ENCODE data around the gene ACSBG1.
"Not testable (repeated sequence)": the region's sequence is repeated elsewhere in the genome, so short reads cannot be mapped to it uniquely, and the experiment has no call there.

The ACSBG1 gene

GRCh38 chr15:78255421-78256043 is 21.2 kb upstream of the ACSBG1 start:
- no peak for DNase-seq (ENCODE audit: low spot score)
- no peak overlapping the region for H3K27ac ChIP-seq
- H3K4me3 ChIP-seq = no peak overlapping the region
- TF ChIP-seq, protein P1, sequence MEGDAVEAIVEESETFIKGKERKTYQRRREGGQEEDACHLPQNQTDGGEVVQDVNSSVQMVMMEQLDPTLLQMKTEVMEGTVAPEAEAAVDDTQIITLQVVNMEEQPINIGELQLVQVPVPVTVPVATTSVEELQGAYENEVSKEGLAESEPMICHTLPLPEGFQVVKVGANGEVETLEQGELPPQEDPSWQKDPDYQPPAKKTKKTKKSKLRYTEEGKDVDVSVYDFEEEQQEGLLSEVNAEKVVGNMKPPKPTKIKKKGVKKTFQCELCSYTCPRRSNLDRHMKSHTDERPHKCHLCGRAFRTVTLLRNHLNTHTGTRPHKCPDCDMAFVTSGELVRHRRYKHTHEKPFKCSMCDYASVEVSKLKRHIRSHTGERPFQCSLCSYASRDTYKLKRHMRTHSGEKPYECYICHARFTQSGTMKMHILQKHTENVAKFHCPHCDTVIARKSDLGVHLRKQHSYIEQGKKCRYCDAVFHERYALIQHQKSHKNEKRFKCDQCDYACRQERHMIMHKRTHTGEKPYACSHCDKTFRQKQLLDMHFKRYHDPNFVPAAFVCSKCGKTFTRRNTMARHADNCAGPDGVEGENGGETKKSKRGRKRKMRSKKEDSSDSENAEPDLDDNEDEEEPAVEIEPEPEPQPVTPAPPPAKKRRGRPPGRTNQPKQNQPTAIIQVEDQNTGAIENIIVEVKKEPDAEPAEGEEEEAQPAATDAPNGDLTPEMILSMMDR (IDR thresholded peaks at IDR 0.05) = no peak

- TF ChIP-seq, protein P1 (IDR thresholded peaks at IDR 0.05) = no peak
- no peak for DNase-seq (ENCODE audit: low spot score)
- no peak overlapping the region for H3K27ac ChIP-seq
- H3K4me3 ChIP-seq = no peak overlapping the region
Measured at GRCh38 chr15:78251136-78251535, 16.8 kb upstream of the ACSBG1 start.

DNA sequence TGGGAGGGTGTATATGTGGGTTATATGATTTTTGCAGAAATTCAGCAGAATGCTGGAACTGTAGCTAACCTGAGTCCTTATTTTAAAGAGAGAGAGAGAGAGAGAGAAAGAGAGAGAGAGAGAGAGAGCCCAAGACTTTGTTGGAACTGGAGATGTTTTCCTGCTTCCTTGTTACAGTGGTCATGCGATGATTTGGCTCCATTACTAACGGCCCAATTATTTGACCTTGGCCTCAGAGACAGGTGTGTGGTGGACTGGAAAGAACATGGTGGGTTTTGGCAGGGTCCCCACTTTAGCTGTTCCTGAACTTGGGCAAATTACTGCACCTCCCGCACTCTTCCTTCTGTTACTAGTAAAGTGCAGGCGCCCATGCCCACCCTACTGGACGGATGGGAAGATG is 14.8 kb upstream of the ACSBG1 start:
- H3K27ac ChIP-seq = no peak overlapping the region
- no peak overlapping the region for H3K4me3 ChIP-seq
- DNase-seq (ENCODE audit: low spot score) = no peak
- TF ChIP-seq, protein P1 (IDR thresholded peaks at IDR 0.05) = no peak

- Histone ChIP-seq H3K27ac (no peak overlapping the region), H3K4me3 (no peak overlapping the region)
- TF ChIP-seq, protein P1 (IDR thresholded peaks at IDR 0.05) = no peak
- DNase-seq (ENCODE audit: low spot score) = no peak
Measured at GRCh38 chr15:78247911-78248310, 13.5 kb upstream of the ACSBG1 start.

DNA sequence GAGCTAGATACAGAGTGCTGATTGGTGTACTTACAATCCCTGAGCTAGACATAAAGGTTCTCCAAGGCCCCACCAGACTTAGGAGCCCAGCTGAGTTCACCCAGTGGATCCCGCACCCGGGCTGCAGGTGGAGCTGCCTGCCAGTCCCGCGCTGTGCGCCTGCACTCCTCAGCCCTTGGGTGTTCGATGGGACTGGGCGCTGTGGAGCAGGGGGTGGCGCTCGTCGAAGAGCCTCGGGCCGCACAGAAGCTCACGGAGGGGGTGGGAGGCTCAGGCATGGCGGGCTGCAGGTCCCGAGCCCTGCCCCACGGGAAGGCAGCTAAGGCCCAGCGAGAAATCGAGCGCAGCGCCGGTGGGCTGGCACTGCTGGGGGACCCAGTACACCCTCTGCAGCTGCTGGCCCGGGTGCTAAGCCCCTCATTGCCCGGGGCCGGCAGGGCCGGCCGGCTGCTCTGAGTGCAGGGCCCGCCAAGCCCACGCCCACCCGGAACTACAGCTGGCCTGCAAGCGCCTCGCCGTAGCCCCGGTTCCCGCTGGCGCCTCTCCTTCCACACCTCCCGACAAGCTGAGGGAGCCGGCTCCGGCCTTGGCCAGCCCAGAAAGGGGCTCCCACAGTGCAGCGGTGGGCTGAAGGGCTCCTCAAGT is 11.7 kb upstream of the ACSBG1 start:
- H3K27ac ChIP-seq; H3K4me3 ChIP-seq; DNase-seq (ENCODE audit: low spot score): not testable (repeated sequence)

- not testable (repeated sequence) for DNase-seq (ENCODE audit: low spot score); H3K27ac ChIP-seq; H3K4me3 ChIP-seq
Measured at GRCh38 chr15:78245392-78245791, 11.0 kb upstream of the ACSBG1 start.

- TF ChIP-seq, protein P1 (IDR thresholded peaks at IDR 0.05) = no peak
- Histone ChIP-seq H3K27ac (no peak overlapping the region), H3K4me3 (no peak overlapping the region)
- DNase-seq (ENCODE audit: low spot score) = no peak
Measured at GRCh38 chr15:78244893-78245292, 10.5 kb upstream of the ACSBG1 start.

DNA sequence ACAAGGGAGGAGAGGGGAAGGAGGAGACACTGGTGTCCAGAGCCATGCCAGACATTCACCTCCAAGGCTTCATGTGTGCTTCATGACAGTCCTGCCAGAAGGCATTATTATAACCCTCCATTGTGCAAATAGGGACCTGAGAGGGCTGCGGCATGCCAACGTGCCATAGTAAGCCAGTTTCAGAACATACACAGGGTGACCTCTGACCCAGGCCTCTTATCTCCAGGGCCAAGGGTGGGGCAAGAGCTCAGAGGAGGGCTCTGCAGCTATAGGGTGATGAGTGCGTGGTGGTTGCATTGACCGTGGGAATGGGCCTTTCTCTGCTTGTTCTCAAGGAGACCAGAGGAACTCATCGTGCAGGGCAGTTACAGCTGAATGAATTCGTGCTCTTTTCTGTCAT is 9.7 kb upstream of the ACSBG1 start:
- H3K4me3 ChIP-seq = no peak overlapping the region
- H3K27ac ChIP-seq = no peak overlapping the region
- TF ChIP-seq, protein P1 (IDR thresholded peaks at IDR 0.05) = no peak
- DNase-seq (ENCODE audit: low spot score) = no peak

Measured in coronary artery (tissue), 2 donors.